DOHH2 (cell line): ENCODE measurements around the gene ATG16L1.

ENCODE experiments used
- EZH2phosphoT487 ChIP-seq: fragments of 200-600 bp; sonication (generic); IDR thresholded peaks from 2 replicates; pipeline ENCODE4 v1.6.1; 2017; ENCODE audit warnings: borderline replicate concordance, mild to moderate bottlenecking, antibody characterized with exemption, low read length, moderate library complexity, mixed read lengths
- TF ChIP-seq, protein P1 (sequence below): fragments of 200-600 bp; sonication (generic); IDR thresholded peaks from one replicate; pipeline ENCODE4 v1.5.1; 2014; ENCODE audit warnings: antibody characterized with exemption, mild to moderate bottlenecking, low read depth, low read length; ENCODE audit not compliant: poor library complexity, severe bottlenecking

GRCh38 chr2:233281553-233281952 is 30.1 kb downstream of the ATG16L1 start:
- TF ChIP-seq, protein P1, sequence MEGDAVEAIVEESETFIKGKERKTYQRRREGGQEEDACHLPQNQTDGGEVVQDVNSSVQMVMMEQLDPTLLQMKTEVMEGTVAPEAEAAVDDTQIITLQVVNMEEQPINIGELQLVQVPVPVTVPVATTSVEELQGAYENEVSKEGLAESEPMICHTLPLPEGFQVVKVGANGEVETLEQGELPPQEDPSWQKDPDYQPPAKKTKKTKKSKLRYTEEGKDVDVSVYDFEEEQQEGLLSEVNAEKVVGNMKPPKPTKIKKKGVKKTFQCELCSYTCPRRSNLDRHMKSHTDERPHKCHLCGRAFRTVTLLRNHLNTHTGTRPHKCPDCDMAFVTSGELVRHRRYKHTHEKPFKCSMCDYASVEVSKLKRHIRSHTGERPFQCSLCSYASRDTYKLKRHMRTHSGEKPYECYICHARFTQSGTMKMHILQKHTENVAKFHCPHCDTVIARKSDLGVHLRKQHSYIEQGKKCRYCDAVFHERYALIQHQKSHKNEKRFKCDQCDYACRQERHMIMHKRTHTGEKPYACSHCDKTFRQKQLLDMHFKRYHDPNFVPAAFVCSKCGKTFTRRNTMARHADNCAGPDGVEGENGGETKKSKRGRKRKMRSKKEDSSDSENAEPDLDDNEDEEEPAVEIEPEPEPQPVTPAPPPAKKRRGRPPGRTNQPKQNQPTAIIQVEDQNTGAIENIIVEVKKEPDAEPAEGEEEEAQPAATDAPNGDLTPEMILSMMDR = no peak
- TF ChIP-seq EZH2phosphoT487 = no peak
